SK-N-SH (cell line): ENCODE data around the gene BCAN. TPM values are rescaled to one million over a fixed set of nuclear protein-coding genes. Genes with fewer than 3 reads are reported as not detected.
A peak's percentile ranks its signal among the peaks of the same experiment; 100 is the strongest.

Experiments used
- CTCF ChIA-PET: fragments of 300-600, 350-600 bp; formaldehyde crosslinking; extraction: SDS; loops from one replicate; lab custom pipeline; 2021; lab: Yijun Ruan, JAX
- POLR2A ChIA-PET: fragments of 350-600 bp; sonication (Branson Sonifier 250); formaldehyde crosslinking; extraction: SDS; loops from one replicate; lab custom pipeline; 2020; ENCODE audit warnings: antibody characterized with exemption, inconsistent platforms; lab: Yijun Ruan, JAX
- DNase-seq: peaks from one replicate; pipeline ENCODE4 v3.0.0; 2012
- H2AFZ ChIP-seq: fragments of 200-600 bp; sonication (generic); 2 replicates; pipeline ENCODE4 v1.8.1; 2016; ENCODE audit warnings: antibody characterized with exemption, mild to moderate bottlenecking, low read depth
- H3F3A ChIP-seq: fragments of 200-600 bp; sonication (generic); replicated peaks from 2 replicates; pipeline ENCODE3; 2016; ENCODE audit warnings: antibody characterized with exemption, mild to moderate bottlenecking; ENCODE audit not compliant: insufficient read depth
- H3K27ac ChIP-seq, 2 experiments: fragments of 200-500 bp in 1 of 2; fragments of 200-600 bp in 1 of 2; sonication (Bioruptor generic) in 1 of 2; sonication (generic), shearing (Covaris generic) in 1 of 2; 2 replicates each; pipeline versions ENCODE4 v1.5.1 to v1.6.1; 2014 to 2016; ENCODE audit warnings: low read depth in 2 of 2, inconsistent platforms in 1 of 2, low read length in 1 of 2, mild to moderate bottlenecking in 1 of 2, mixed read lengths in 1 of 2
- H3K27me3 ChIP-seq: fragments of 200-600 bp; sonication (generic), shearing (Covaris generic); 2 replicates; pipeline ENCODE4 v1.6.1; 2016; ENCODE audit warnings: mixed run types; ENCODE audit not compliant: insufficient read depth
- H3K36me3 ChIP-seq, 2 experiments: fragments of 200-500 bp in 1 of 2; fragments of 200-600 bp in 1 of 2; sonication (Bioruptor generic) in 1 of 2; sonication (generic) in 1 of 2; replicated peaks in 1 of 2; 2 replicates each; pipeline versions ENCODE3 to v1.5.1; 2014 to 2016; ENCODE audit warnings: low read length in 1 of 2, mild to moderate bottlenecking in 1 of 2; ENCODE audit not compliant: insufficient read depth in 2 of 2, control insufficient read depth in 1 of 2
- H3K4me1 ChIP-seq, 2 experiments: fragments of 200-500 bp in 1 of 2; fragments of 200-600 bp in 1 of 2; sonication (Bioruptor generic) in 1 of 2; sonication (generic), shearing (Covaris generic) in 1 of 2; 2 replicates each; pipeline versions ENCODE4 v1.5.1 to v1.6.1; 2014 to 2016; ENCODE audit warnings: low read depth in 1 of 2, low read length in 1 of 2, mixed run types in 1 of 2; ENCODE audit not compliant: insufficient read depth in 2 of 2, control insufficient read depth in 1 of 2
- H3K4me2 ChIP-seq: fragments of 200-600 bp; sonication (generic), shearing (Covaris generic); 2 replicates; pipeline ENCODE4 v1.6.1; 2017; ENCODE audit warnings: mixed run types
- H3K4me3 ChIP-seq, 2 experiments: fragments of 200-500 bp in 1 of 2; fragments of 200-600 bp in 1 of 2; sonication (Bioruptor generic) in 1 of 2; sonication (generic), shearing (Covaris generic) in 1 of 2; 2 replicates each; pipeline versions ENCODE4 v1.5.1 to v1.8.1; 2014 to 2016; ENCODE audit warnings: low read depth in 2 of 2, inconsistent platforms in 1 of 2, low read length in 1 of 2, mild to moderate bottlenecking in 1 of 2, mixed read lengths in 1 of 2, moderate library complexity in 1 of 2
- H3K79me2 ChIP-seq: fragments of 200-600 bp; sonication (generic); 2 replicates; pipeline ENCODE4 v1.8.1; 2017; ENCODE audit warnings: mild to moderate bottlenecking; ENCODE audit not compliant: insufficient read depth
- H3K9ac ChIP-seq: fragments of 200-600 bp; sonication (generic); 2 replicates; pipeline ENCODE4 v1.6.1; 2017; ENCODE audit warnings: mixed run types
- H3K9me2 ChIP-seq: fragments of 200-600 bp; sonication (generic); 2 replicates; pipeline ENCODE4 v1.6.1; 2017; ENCODE audit warnings: mixed run types
- H3K9me3 ChIP-seq: fragments of 200-600 bp; sonication (generic); 2 replicates; pipeline ENCODE4 v1.6.1; 2017; ENCODE audit warnings: mixed run types, mild to moderate bottlenecking, moderate library complexity
- H4K20me1 ChIP-seq: fragments of 200-600 bp; sonication (generic); 2 replicates; pipeline ENCODE4 v1.6.1; 2017; ENCODE audit warnings: mild to moderate bottlenecking, mixed run types; ENCODE audit not compliant: insufficient read depth
- ELF1 ChIP-seq: IDR thresholded peaks from 2 replicates; pipeline ENCODE4 v1.4.0; 2012
- EZH2phosphoT487 ChIP-seq: fragments of 200-600 bp; sonication (generic); IDR thresholded peaks from 2 replicates; pipeline ENCODE4 v1.6.1; 2017; ENCODE audit warnings: low read depth, mixed run types, mild to moderate bottlenecking, antibody characterized with exemption, moderate library complexity, borderline replicate concordance
- FOXJ3 ChIP-seq: sonication (generic); formaldehyde crosslinking; IDR thresholded peaks from 2 replicates; pipeline ENCODE4 v1.5.1; 2020; ENCODE audit warnings: mild to moderate bottlenecking, missing genetic modification reagents
- FOXM1 ChIP-seq: IDR thresholded peaks from 2 replicates; pipeline ENCODE4 v1.4.0; 2012; ENCODE audit warnings: low read depth, mild to moderate bottlenecking
- GABPA ChIP-seq: IDR thresholded peaks from 2 replicates; pipeline ENCODE4 v1.4.0; 2012; ENCODE audit warnings: low read depth, mild to moderate bottlenecking
- JUND ChIP-seq: IDR thresholded peaks from 2 replicates; pipeline ENCODE4 v1.4.0; 2012
- MXI1 ChIP-seq: IDR thresholded peaks from 2 replicates; pipeline ENCODE4 v1.6.1; 2012; ENCODE audit warnings: mild to moderate bottlenecking, low read depth, low read length, improper control_type of control experiment
- RAD21 ChIP-seq: IDR thresholded peaks from 2 replicates; pipeline ENCODE4 v1.6.1; 2012; ENCODE audit warnings: mild to moderate bottlenecking, low read length
- RCOR1 ChIP-seq: fragments of 150-350 bp; IDR thresholded peaks from 2 replicates; pipeline ENCODE4 v1.6.1; 2017; ENCODE audit warnings: antibody characterized with exemption, low read length
- RFX5 ChIP-seq: IDR thresholded peaks from 2 replicates; pipeline ENCODE4 v1.6.1; 2012; ENCODE audit warnings: mild to moderate bottlenecking, improper control_type of control experiment, low read length
- SMC3 ChIP-seq: IDR thresholded peaks from 2 replicates; pipeline ENCODE4 v1.6.1; 2012; ENCODE audit warnings: low read depth, low read length, improper control_type of control experiment
- TCF12 ChIP-seq: IDR thresholded peaks from 2 replicates; pipeline ENCODE4 v1.4.0; 2012
- TEAD4 ChIP-seq: IDR thresholded peaks from 2 replicates; pipeline ENCODE4 v1.4.0; 2012; ENCODE audit warnings: mild to moderate bottlenecking, borderline replicate concordance; ENCODE audit not compliant: insufficient read depth
- WGBS: methylation state at CpG from one replicate; pipeline ENCODE4 v1.1.6; 2017; ENCODE audit warnings: low lambda C conversion rate; 5-methylcytosine and 5-hydroxymethylcytosine counted together
- polyA plus RNA-seq, 3 experiments: library from polyadenylated mRNA; depleted of rRNA; stranded (reverse); fragments of >200 nt; gene quantifications; 2 replicates each; pipeline ENCODE4 v1.2.3, GENCODE V29; 2012
- TF ChIP-seq, protein P1 (sequence below): IDR thresholded peaks from 2 replicates; pipeline ENCODE4 v1.6.1; 2012; ENCODE audit warnings: mild to moderate bottlenecking, low read depth, low read length, moderate library complexity
- TF ChIP-seq, protein P2 (sequence below): IDR thresholded peaks from 2 replicates; pipeline ENCODE4; 2012
- TF ChIP-seq, protein P3 (sequence below): fragments of 200-600 bp; sonication (generic); IDR thresholded peaks from 2 replicates; pipeline ENCODE4 v1.6.1; 2017; ENCODE audit warnings: antibody characterized with exemption, mild to moderate bottlenecking, moderate library complexity

Gene BCAN
- polyA plus RNA-seq, 1 of the 3 experiments (the other 2 are of a cell fraction): 0.25 TPM

DNA sequence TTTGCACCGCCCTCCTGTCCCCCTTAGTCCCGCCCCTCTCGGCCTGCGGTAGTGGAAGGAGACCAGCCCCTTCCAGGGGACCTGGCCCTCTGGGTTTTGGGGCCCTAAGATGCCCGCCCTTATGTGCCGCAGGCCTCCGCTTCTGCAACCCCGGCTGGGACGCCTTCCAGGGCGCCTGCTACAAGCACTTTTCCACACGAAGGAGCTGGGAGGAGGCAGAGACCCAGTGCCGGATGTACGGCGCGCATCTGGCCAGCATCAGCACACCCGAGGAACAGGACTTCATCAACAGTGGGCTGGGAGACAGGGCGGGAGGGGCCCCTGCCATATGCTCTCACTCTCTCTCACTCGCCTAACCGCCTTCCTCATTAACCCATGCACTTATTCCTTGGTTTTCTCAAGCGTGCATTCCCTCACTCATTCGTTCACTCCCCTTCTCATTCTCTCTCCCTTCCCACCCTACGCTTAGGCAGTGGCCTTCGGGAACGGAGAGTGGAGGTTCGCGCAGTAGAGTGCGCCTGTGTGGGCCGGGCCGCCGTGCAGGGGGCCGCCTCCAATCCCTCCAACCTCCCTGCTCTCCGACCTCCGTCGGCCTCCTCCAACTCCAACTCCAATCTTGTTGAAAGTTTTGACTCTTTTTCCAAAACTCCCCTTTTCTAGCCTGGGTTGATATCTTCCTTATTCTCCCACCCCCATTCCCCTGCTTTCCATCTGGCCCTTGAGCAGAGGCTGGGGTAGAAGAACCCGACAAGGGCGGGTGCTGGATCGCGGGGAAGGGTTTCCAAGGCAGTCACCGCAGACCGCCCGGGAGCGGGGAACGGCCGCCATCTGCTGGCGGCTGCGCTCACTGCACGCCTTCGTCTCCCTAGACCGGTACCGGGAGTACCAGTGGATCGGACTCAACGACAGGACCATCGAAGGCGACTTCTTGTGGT, 15.2 kb downstream of the BCAN start:
- H3K4me2 ChIP-seq: peak overlapping the region; percentile 68
- peaks cover 7% of the 10 kb centered on the region for H4K20me1 ChIP-seq
- peaks cover 17% of the 10 kb centered on the region for H3F3A ChIP-seq
- no peaks in the 10 kb centered on the region for H3K27me3 ChIP-seq
- TF ChIP-seq RCOR1: 0 out of 2 replicates have a peak, but pooled peaks have one; percentile 12
- no peak for TF ChIP-seq RFX5
- TF ChIP-seq ELF1: no peak
- no peak for TF ChIP-seq FOXM1
- TF ChIP-seq, protein P1, sequence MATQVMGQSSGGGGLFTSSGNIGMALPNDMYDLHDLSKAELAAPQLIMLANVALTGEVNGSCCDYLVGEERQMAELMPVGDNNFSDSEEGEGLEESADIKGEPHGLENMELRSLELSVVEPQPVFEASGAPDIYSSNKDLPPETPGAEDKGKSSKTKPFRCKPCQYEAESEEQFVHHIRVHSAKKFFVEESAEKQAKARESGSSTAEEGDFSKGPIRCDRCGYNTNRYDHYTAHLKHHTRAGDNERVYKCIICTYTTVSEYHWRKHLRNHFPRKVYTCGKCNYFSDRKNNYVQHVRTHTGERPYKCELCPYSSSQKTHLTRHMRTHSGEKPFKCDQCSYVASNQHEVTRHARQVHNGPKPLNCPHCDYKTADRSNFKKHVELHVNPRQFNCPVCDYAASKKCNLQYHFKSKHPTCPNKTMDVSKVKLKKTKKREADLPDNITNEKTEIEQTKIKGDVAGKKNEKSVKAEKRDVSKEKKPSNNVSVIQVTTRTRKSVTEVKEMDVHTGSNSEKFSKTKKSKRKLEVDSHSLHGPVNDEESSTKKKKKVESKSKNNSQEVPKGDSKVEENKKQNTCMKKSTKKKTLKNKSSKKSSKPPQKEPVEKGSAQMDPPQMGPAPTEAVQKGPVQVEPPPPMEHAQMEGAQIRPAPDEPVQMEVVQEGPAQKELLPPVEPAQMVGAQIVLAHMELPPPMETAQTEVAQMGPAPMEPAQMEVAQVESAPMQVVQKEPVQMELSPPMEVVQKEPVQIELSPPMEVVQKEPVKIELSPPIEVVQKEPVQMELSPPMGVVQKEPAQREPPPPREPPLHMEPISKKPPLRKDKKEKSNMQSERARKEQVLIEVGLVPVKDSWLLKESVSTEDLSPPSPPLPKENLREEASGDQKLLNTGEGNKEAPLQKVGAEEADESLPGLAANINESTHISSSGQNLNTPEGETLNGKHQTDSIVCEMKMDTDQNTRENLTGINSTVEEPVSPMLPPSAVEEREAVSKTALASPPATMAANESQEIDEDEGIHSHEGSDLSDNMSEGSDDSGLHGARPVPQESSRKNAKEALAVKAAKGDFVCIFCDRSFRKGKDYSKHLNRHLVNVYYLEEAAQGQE: 0 out of 2 replicates have a peak, but pooled peaks have one; percentile 25
- no peak for TF ChIP-seq EZH2phosphoT487
- TF ChIP-seq, protein P2, sequence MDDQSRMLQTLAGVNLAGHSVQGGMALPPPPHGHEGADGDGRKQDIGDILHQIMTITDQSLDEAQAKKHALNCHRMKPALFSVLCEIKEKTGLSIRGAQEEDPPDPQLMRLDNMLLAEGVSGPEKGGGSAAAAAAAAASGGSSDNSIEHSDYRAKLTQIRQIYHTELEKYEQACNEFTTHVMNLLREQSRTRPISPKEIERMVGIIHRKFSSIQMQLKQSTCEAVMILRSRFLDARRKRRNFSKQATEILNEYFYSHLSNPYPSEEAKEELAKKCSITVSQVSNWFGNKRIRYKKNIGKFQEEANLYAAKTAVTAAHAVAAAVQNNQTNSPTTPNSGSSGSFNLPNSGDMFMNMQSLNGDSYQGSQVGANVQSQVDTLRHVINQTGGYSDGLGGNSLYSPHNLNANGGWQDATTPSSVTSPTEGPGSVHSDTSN: no peak
- TF ChIP-seq RAD21: peak; percentile 92
- no peak for TF ChIP-seq TEAD4
- no peak for TF ChIP-seq JUND
- TF ChIP-seq SMC3: peak; percentile 94
- TF ChIP-seq GABPA: no peak
- no peak; the same call in 1 of the 2 replicates for TF ChIP-seq MXI1
- no peak for TF ChIP-seq FOXJ3 (CRISPR knock-in tag)
- TF ChIP-seq, protein P3, sequence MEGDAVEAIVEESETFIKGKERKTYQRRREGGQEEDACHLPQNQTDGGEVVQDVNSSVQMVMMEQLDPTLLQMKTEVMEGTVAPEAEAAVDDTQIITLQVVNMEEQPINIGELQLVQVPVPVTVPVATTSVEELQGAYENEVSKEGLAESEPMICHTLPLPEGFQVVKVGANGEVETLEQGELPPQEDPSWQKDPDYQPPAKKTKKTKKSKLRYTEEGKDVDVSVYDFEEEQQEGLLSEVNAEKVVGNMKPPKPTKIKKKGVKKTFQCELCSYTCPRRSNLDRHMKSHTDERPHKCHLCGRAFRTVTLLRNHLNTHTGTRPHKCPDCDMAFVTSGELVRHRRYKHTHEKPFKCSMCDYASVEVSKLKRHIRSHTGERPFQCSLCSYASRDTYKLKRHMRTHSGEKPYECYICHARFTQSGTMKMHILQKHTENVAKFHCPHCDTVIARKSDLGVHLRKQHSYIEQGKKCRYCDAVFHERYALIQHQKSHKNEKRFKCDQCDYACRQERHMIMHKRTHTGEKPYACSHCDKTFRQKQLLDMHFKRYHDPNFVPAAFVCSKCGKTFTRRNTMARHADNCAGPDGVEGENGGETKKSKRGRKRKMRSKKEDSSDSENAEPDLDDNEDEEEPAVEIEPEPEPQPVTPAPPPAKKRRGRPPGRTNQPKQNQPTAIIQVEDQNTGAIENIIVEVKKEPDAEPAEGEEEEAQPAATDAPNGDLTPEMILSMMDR: peak; percentile 95
- no peak for TF ChIP-seq TCF12
- no peak overlapping the region for H2AFZ ChIP-seq
- peak overlapping the region; percentile 29 to 44 for H3K4me3 ChIP-seq
- no peaks in the 10 kb centered on the region for H3K36me3 ChIP-seq
- peaks cover 25 to 42% of the 10 kb centered on the region in 2 experiments; a peak in 3 of 4 replicates for H3K4me1 ChIP-seq
- peak; percentile 89 for DNase-seq
- POLR2A ChIA-PET: interaction anchor here (0.6 to 1.9 kb wide), 3 partner anchors 29 to 41 kb away, joined by 3 to 7 read pairs (median 3); partner anchors contain the start of gene HAPLN2
- H3K9ac ChIP-seq: no peak overlapping the region
- WGBS: 11% methylated on average over 34 of the region's 54 CpGs
- no peaks in the 10 kb centered on the region for H3K79me2 ChIP-seq
- H3K9me2 ChIP-seq: no peaks in the 10 kb centered on the region
- no peaks in the 10 kb centered on the region for H3K9me3 ChIP-seq
- CTCF ChIA-PET: interaction anchor here (0.5 to 13.1 kb wide), 23 partner anchors 9 to 275 kb away, joined by 3 to 682 read pairs (median 5); partner anchors contain the start of genes BCAN, CRABP2, HAPLN2 and ISG20L2
- no peak overlapping the region; a peak in 1 of 4 replicates for H3K27ac ChIP-seq
